Activated CD8-positive, alpha-beta memory T cell treated with anti-CD3 and anti-CD28 coated beads for 24 hours (primary cell): ENCODE results near the gene SLC39A1.

Experiments
- DNase-seq: peaks from one replicate; pipeline ENCODE4 v3.0.0-alpha.2; 2020

The SLC39A1 gene

DNA sequence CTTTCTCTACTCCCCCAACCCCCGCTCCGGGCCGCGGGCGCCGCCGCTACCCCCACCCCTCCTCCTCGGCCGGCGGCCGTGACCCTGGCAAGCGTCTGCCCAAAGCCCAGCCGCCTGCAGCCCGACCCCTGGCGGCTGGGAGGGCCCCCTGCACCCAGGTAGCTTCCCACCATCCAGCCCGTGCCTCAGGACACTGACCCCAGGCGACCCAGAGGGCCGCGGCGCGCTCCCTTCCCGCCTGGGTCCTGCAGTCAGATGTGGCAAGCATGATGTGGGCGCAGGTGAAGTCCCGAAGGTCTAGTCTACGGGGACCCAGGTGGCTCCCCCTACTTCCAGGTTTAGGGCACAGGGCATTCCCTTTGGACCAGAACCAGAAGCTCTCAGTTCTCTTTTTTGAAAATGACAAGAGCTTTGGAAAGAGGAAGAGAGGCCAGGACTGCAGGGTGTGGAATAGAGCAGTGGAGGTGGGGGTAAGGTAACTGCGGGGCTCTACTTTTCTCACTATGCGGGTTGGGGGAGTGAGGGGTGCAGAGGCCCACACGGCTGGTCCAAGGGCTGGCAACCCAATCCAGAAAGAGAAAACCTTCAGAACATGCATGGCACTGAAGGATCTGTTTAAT is 16.6 kb downstream of the SLC39A1 start, which contains the start of gene DENND4B:
Gene DENND4B, minus strand, starts transcription at position 97 of the 620 bp plus-strand sequence. CDS start 2,344 bp downstream, outside the sequence.
- DNase-seq = peak; percentile 90

DNA sequence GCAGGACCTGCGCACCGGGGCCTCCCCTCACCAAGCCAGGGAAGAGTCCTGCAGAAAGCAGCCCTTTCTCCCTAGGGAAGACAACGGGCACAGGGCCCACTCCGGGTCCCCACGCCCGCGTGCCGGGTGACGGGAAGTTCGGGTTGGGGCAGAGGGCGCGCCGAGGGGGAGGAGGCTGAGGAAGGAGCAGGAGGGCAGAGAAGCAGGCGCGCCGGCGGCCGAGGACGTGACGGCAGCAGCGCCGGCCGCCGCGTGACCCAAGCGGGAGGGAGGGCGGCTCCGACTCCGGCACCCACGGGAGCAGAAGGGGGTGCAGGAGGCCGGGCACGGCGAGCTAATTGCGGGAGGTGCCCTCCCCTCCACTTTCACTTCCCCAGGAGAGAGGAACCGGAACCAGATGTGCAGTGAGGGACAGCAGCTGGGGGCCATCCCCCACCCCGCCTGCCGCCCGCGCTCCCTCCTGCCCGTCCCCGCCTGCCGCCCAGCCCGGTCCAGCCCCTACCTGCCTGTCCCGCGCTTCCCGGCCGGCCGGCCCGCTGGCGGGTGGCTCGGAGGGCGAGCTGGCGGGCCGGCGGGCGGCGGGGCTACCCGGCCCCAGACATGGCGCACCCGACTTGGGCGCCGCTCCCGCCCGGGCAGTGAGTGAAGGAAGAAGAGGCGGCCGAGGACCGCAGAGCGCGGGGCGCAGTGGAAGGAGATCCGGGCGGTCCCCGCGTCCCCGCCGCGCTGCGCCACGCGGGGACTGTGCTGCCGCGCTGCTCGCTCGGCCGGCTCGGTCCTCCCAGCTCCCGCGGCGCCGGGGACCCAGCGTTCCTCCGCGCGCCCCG is 17.3 kb downstream of the SLC39A1 start:
- DNase-seq = peak; percentile 86

DNA sequence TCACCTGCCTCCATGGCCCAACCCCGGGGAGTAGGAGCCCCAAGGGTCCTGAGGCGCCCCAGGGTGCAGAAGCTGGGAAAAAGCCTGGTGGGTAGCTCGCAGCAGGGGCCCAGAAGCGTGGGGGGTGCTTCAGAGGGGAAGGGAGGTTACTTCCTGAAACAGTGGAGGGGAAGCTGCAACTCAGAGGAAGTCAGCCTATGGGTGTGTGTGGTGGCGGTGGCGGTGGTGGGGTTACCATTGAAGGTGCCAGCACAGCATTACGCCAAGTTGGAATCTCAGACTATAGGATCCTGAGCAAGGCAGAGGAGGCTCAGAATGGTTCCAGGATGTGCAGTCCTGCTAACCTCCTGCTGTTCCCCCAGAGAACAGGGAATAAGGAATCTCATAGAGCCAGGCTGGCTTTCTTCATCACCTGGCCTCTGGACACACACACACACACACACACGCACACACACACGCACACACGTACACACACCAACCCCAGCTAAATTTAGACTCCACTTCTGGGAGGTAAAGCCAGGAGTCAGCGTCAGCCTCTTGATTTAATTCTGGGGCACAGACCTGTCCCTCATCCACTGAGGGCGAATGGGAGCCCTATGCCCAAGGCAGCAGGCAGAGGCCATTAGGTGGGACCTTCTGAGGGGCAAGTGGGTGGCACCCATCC is 18.1 kb downstream of the SLC39A1 start:
- DNase-seq = peak; percentile 86

DNA sequence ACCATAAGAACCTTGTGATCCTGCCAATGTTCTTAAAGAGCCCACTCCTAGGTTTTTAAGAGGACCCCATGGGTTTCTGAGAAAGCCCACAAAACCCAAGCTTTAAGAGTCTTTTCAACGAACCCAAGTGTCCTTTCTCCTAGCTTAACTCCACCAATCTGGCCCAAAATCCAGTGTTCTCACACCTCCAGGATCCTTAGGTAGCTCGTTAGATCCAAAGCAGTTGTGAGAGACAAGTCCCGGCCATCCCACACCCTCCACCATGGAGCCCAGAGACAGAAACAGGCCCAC is 18.6 kb downstream of the SLC39A1 start:
- no peak for DNase-seq

DNA sequence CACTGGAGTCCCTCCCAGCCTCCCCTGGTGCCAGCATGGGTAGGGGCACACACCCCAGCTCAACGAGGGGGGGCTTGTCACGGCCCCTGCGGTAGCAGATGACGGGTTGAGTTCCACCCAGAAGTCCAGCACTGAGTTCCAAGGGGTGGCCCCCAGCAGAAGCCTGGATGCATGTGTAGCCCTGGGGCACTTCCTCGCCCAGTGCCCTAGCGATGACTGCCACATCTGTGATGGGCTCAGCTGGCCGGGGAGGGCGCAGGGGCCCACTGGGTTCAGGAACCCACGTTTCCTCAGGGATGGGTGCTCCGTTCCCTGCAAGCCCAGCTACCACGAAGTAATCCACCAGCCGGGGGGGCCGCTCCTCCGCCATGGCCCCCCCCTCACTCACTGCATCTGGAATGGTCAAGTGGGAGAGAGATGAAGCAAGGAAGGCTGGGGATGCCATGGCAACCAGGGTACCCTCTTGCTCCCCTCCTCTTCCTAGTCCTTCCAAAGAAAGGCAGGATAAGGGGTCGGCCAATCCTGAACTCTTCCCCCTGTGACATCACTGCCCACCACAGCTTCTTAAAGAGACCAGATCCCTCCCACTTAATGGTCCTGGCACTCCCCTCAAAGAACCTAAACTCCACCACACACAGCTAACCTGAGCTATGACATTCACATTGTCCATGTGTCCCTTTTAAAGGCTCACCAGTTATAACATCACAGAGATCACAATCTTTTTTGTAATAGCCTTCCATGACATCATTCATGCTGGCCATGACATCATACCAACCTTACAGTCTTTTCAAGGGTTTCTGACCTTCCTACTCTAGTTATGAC is 19.1 kb downstream of the SLC39A1 start:
- no peak for DNase-seq

DNA sequence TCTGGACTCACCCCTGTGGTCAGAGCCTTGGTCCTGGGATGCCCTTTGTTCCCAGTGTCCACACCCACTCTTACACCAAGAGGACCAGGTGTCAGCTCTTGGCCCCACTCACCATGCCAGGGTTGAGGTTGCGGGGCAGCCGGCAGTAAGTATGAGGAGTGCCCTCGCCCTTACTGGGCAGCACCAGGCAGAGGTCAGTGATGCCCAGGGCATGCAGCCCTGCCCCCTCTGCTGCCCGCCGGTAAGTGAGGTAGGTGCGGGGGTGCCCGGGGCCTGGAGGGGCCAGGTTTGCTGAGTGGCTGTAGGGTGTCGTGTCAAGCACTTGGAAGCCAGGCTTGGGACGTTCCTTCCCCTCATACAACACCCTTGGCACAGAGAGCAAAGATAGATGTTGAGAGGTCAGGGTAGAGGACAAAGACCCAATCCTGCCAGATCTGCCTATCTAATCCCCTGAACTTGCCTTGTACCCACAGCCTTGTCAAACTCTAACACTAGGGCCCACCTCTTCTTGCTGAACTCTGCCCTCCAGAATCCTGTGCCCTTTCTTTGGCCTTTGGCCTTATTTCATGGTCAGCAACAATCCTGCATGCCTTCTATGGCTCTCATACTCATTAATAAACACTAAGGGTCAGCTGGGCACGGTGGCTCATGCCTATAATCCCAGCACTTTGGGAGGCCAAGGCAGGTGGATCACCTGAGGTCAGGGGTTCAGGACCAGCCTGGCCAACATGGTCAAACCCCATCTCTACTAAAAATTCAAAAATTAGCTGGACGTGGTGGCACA is 20.4 kb downstream of the SLC39A1 start:
- DNase-seq = no peak

DNA sequence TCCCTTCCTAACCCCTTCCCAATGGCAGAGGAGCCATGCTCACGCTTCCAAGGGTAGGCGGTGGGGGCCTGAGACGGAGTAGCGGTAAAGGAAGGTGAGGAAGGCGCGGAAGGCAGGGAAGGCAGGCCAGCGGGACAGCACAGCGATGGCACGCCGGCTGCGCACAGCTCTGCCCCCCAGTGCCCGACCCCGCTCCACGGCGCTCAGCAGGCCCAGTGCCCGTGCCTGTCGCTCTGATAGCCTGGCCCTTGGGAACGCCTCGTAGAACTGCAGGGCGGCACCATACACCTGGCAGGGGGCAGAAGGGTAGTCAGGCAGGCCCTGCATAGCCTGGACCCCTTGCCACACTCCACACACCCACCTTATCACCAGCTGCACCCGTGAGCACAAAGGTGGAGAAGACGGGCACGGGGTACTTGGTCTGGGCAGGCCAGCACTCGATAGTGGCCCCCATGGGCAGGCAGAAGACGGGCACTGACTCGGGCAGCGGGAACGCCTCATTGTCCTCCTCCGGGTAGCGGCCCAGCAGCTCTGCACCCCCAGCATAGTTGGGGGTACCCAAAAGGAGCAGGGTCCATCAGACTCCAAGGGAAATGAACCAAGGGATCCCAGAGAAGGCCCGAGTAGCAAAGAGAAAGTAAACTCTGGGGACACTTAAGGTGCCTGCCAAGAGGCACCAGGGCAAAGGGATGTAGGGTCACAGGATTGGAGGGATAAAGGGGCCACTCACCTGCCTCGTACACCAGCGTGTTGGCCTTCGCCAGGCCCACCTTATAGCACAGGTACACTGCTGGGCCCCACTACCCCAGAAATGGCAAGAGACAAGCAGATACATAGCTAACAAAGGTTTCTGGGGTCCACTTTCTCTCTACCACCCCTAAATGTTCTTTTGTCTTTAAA is 21.3 kb downstream of the SLC39A1 start:
- DNase-seq = no peak

DNA sequence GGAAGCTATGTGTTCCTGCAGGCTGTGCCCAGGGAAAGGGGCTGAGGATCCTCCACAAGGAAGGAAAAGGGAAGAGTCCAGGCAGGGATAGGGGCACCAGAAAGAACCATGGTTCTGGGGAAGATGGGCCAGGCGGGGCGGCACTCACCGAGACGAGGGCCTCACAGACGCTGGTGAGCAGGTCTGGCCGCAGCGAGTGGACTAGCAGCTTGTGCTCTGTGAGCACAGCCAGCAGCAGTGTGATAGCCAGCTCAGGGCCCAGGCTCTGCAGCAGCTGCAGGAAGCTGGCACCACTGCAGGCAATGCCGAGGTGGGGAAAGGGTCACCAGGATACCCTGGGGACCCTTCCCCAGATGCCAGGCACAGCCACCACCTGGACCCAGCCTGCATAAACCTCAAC is 22.6 kb downstream of the SLC39A1 start:
- DNase-seq = no peak

DNA sequence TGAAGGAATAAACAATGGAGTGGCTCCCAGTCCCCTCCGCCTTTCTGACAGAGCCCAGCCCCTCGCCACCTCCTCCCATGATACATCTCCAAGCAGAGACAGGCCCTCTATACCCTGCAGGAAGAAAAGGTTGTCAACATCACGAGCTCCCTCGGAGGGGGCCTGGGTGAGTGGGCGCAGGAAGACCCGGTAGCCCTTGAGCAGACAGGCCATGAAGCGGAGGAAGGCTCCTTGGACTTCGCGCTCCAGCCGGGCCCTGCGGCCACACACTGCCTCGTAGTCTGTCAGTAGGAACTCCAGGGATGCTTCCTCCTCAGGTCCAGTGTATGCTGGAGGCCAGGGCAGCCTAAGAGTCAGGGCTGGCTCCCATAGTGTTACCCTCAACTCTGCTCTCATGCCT is 23.9 kb downstream of the SLC39A1 start:
- no peak for DNase-seq

DNA sequence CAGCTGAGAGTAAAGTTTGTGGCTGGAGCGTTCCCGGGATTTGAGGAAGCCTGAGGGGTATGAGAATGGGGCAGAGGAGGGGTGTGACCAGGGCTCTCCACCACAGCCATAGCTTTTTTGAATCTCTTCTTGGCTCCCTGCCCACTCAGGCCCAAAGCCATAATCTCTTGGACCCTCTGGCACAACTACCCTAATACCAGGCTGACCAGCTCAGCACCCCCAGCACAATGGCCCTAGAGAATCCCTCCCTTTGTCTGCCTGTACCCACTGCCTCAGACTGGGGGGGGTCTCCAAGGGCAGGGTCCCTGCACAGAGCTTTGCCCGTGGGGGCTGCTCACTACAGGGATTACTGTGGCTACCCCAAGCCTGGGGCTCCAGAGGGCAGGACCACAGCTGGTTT is 24.3 kb downstream of the SLC39A1 start:
- no peak for DNase-seq

DNA sequence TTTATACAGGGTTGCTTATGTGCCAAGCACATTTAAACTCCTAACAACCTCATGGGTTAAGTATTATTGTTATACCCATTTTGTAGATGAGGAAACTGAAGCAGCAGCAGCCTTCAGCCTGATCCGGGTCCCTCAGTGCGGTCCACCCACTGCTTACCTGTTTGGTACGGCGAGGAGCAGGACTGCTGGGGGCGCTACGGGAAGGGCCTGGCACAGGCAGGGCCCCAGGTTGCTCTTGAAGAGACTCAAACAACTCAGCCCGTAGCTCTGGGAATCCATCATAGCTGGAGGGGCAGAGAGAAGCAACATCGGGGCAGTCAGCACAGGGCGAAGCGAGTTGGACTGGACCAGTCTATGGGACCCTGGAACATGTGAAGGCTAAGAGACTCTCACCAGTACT is 26.0 kb downstream of the SLC39A1 start:
- DNase-seq = no peak

DNA sequence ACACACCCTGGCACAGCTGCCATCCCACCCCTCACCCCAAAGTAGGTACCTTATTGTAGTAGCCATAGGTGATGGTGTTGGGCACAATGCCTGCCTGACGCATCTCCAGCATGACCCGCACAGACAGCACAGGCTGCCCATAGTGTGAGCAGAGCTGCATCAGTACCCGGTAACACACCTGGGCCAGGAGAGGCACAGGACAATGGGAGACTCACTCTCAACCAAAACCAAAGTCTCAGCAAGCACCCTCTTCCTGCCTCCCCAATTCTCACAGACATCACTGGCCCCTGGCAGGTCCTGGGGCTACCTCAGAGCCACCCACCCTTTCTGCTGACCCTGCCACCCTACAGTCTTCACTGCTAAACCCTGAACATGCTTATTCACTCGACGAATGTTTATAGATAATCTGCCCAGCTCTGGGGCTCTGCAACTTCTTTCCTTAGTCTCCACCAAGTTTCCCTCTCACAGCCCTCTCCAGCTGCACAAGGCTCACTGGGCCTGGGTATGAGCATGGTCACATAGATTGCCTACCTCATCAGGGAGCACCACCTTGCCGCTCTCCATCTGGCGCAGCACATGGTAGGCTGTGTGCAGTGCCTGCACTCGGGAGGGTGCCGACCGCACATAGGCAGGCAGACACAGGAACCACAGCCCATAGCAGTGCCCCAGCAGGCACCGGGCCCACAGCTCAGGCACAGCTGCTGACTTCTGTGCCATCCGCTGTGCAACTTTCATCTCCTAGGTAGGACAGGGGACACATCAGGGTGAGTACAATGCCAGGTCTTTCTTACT is 27.1 kb downstream of the SLC39A1 start:
- DNase-seq = no peak

DNA sequence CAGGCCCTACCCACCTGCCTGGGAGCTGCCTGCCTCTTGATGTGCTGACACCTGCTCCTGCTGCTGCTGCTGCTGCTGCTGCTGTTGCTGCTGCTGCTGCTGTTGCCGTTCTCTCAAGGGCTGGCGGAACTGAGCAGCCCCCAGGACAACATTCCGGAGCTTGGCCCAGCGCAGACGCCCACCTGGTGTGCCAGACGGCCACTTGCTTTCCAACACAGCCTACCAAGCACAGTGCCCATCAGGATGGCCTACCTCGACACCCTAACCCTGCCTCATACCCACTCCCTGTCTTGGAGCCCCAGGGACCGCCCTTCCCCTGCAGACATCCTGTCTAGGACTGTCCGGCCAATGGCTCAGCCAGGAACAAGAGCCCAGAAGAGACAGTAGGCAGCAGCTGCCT is 28.6 kb downstream of the SLC39A1 start:
- no peak for DNase-seq

DNA sequence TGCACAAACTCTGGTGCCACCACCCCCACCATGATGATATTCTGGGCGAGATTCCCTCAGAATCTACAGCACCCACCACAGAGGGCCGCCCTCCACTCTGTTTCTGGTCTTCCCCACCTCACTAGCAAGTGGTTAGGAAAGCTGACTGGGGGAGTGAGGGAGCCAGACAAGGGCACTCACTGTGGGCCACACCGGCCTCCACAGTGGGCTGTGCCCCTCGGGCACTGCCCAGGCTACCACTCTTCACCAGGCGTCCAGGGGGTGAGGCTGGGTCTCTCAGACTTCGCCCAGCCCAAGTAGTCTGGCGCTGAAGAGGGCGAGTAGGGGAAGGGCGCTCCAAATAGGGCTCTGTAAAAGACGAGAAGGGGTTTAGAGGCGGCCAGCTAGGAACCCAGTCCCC is 29.4 kb downstream of the SLC39A1 start:
- DNase-seq = no peak

DNA sequence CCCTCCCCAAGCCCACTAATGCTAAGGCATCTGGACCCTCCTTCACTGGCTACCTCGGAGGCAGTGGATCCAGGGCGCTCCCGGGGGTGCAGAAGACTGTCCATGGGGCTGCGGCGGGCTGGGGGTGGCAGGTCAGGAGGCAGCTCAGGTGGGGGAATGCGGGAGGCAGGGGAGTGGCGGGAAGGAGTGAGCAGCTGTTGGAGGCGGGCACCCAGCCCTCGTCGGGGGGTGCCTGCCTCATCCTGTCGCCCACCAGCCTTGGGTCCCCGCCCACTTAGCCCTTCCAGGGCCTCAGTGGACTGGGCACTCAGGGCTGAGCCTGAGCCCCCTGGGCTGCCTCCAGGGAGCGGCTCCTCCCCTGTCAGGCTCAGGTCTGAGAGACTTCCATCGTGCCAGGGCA is 29.9 kb downstream of the SLC39A1 start:
- no peak for DNase-seq

DNA sequence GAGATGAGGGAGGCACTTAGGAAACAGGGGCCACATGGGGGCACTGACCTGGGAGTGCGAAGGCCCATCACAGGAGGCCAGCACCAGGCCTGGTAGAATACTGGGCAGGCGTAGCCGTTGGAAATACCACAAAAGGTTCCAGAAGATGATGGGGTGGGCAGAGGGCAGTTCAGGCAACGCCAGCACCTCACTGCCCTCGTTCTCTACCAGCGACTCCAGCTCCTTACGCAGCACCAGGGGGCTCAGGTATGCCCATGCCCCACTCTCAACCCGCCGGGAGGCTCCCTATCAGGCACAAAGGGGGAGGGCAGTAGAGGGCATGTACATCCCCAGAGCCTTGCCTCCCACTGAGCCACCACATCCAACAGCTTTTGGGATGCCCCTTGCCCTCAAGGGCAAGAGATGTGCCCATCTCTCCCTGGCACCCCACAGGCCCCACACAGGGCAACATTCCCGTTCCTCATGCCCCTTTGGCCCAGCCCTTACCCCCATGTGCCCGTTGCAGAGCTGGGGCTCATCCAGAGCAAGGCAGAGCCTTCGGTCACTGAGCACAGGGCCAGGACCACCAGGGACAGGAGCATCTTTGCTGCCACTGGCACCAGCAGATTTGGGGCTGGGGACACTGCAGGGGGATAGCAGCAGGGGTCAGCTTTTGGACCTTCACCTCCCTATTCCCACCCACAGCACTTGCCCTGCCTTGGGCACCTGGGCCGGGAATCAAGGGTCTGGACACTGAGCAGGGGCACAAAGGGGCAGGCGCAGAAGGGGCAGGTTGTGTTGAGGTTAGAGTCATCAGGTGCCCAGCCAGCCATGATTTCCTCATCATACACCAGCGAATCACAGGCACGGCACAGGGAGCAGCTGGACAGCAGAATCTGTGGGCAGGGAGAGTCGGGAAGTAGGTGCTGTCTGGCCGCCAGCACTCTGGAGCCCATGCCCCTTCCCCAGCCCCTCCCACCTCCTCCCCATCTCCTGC is 30.9 kb downstream of the SLC39A1 start:
- DNase-seq = no peak

DNA sequence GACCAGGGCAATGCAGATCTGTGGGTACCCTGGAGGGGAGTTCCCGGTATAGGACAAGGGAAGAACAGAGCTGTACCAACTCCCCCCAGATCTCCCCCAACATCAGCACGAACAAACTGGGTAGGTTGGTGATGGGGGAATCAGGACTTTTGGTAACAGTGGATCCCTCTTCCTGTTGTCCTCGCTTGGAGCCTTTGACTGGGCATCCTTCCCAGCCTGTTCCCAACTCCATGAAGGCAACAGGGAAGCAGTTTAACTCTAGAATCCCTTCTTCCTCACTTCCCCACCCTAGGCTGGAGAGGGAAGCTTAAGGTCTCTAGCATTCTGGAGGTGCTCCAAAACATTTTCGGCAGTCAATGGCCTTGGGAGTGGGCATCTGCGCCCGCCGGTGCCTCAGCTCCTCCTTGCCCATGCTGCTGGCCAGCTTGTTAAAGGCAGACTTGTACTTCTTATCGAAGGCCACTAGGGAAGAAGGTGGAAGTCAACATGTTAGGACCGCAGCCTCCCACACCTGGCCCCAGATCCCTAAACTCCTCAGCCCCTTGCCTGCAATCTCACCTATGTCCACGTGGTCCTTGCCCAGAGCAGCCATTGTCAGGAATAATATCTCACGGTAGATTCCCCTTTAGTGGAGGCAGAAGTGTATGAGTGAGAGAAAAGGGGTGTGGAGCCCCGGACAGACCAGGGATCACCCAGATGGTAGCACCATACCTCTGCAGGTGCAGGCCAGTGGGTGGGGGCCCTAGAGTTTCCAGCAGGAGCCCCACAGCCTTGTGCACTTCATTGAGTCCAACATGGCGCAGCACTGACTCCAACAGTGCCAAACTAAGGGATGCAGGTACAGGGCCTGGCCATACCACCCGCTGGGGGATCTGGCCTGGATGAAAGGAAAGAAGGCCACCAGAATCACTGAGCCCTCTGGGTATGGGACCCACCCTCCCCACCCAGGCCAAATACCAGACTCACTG is 33.1 kb downstream of the SLC39A1 start:
- DNase-seq = no peak

DNA sequence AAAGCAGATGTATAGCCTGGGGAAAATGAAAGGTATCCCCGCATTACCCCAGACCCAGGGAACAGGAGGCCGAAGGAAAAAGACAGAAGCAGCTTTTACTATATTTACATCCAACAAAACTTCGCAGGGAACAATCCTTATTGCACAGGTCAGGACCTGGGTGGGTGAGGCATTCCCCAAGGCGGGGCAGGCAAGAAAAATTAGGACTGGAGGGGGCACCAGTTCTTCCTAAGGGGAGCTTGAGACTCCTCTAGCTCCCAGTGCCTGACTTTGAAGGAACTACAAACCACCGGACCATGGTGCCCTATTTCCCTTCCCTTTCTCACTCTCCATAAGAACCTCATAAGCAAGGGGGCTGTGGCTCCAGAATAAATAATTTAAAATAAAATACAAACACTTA is 33.9 kb downstream of the SLC39A1 start:
- no peak for DNase-seq
